GF-D8 (cell line): ENCODE data around the gene FPR1.
A peak's percentile ranks its signal among the peaks of the same experiment; 100 is the strongest.

Experiments
- DNase-seq: peaks from one replicate; lab custom pipeline; 2025; lab: John Stamatoyannopoulos, UW

The FPR1 gene

DNA sequence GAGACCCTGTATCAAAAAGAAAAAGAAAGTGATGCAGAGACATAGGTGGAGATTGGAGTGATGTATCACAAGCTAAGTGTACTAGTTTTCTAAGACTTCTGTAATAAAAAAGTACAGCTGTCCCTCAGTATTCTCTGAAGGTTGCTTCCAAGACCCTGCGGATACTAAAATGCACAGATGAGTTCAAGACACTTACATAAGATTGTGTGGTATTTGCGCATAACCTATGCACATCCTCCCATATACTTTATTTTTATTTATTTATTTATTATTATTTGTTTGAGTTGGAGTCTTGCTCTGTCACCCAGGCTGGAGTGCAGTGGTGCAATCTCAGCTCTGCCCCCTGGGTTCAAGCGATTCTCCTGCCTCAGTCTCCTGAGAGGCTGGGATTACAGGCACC, 14.3 kb downstream of the FPR1 start:
- no peak for DNase-seq

DNA sequence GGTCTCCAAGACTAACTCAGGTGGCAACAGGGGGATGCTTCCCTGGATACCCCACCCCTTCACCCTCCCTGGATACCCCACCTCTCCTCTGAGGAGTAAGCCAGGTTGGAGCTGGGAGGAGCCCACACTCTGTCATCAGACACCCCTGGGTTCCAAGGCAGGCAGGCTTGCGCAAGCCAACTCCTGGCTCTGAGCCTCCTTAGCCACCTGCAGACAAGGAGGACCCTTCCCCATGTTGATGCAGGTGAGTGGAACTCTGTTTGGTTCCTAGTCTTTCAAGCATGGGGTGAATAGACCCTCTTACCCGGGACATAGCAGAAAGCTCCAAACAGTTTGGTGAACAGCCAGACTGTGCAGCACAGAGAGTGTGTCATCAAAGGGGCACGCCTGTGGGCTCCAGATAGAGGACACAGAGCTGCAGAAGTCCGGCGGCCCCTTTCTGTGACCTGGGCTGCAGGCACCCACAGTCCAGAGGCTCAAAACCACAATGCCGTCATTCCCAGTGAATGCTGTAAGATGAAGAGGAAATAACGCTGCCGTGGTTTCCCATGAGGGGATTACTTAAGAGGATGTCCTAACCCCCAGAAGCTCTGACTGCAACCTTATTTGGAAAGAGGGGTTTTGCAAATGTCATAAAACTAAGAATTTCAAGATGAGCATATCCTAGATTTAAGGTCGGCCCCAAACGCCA, 15.8 kb downstream of the FPR1 start:
- DNase-seq: peak; percentile 84

- no peak for DNase-seq
Measured at GRCh38 chr19:51733742-51734522, 17.7 kb downstream of the FPR1 start.

- DNase-seq: no peak
Measured at GRCh38 chr19:51729781-51730180, 21.9 kb downstream of the FPR1 start.

- no peak for DNase-seq
Measured at GRCh38 chr19:51727349-51727880, 24.3 kb downstream of the FPR1 start.

GRCh38 chr19:51726049-51726448, 25.6 kb downstream of the FPR1 start:
- no peak for DNase-seq

DNA sequence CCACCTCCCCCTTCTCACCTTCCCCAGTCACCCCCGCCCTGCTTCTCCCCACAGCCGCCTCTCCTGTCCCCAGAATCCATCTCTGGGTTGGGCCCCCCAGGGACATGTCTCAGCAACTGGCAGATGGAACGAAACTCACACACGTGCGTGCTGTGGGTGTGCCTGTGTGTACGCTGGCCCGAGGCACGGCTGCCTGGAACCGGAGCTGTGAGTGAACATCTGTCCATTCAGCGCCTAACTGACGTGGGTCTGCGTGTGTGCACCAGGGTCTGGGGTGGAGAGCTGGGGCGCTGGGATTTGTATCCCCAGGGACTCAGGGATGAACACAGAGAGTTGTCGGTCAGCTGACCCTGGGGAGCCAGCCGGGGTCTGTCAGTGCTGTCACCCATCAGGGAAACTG, 27.1 kb downstream of the FPR1 start:
- no peak for DNase-seq

- DNase-seq: no peak
Measured at GRCh38 chr19:51722492-51722891, 29.2 kb downstream of the FPR1 start.

DNA sequence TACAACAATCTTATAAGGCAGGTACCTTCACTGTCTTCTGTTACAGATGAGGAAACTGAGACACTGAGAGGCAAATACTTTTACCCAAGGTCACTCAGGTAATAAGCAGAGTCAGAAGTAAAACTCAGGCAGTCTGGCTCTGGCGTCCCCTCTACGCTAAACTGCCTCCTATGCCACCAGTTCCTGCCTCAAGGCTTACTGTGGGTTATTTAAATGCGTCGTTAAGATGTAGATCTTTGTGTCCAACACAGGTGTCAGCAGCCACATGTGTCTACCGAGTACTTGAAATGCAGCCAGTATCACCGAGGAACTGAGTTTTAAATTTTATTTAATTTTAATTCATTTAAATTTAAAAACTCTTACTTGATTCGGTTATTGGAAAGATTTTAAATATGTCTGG, 29.8 kb downstream of the FPR1 start:
- DNase-seq: no peak

DNA sequence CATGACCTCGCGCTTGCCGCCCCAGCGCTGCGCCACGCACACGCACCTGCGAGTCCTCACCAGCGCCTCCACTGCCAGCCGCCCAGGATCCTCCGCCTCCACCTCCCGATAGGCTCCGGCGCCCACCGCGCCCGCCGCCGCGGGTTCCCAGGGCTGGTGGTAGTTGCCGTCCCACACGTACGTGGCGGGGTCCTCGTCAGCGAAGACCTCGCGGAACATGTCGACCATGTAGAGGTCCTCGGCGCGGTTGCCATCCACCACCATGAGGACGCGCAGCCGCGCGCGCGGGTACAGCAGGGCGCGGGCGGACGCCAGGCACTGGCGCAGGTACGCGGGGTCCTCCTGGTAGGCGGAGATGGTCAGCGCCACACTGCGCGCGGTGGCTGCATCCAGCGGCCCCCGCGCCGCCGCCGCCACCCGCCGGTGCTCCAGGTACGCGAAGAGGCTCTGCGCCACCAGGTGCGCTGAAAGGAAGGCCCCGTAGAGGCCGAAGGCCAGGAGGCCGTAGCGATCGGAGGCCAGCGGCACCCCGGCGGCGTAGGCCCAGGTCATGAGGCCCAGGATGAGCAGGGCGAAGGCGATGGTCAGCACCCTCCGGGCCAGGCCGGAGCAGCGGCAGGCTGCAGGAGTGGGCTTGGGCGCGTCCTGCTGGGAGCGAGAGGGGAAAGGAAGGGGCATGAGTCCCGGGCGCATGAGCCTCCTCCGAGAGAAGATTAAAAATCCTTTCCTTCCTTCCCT, 32.3 kb downstream of the FPR1 start:
- no peak for DNase-seq

GRCh38 chr19:51716925-51717324, 34.8 kb downstream of the FPR1 start:
- no peak for DNase-seq

DNA sequence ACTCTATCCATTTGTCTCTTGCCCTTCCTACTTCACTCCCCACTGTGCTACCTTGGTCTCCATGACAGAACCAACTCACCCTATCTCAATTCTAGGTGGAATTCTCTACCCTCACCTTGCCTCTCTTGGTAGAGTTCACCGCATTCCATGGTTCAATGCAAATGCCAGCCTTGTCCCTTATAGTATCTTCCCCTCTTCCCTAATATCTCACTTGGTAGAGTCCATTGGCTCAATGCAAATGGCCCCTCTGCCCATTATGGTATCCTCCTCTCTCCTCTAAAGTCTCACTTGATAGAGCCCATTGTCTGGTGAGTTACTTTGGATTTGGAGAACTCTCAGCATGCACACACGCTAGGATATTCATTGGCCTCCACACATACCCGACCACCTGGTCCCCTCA, 35.8 kb downstream of the FPR1 start:
- DNase-seq: no peak

DNA sequence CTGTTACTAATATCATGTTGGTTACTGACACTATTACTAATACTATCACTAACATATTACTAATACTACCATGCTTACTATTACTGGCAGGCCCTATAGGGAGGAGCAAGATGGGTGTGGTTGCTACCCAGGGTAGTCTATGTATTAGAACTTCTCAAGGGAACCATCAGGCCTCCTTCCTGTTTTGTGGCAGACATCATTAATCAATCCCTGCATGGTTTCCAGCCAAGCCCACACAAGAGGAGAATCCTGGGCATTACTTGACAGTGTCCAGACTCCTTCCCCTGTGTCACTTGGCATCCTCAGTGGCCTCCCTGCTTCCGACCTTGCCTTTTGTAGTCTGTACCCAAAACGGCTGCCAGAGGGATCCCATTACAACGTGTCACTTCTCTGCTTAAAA, 36.8 kb downstream of the FPR1 start:
- DNase-seq: no peak

- DNase-seq: no peak
Measured at GRCh38 chr19:51713319-51714285, 38.1 kb downstream of the FPR1 start.

DNA sequence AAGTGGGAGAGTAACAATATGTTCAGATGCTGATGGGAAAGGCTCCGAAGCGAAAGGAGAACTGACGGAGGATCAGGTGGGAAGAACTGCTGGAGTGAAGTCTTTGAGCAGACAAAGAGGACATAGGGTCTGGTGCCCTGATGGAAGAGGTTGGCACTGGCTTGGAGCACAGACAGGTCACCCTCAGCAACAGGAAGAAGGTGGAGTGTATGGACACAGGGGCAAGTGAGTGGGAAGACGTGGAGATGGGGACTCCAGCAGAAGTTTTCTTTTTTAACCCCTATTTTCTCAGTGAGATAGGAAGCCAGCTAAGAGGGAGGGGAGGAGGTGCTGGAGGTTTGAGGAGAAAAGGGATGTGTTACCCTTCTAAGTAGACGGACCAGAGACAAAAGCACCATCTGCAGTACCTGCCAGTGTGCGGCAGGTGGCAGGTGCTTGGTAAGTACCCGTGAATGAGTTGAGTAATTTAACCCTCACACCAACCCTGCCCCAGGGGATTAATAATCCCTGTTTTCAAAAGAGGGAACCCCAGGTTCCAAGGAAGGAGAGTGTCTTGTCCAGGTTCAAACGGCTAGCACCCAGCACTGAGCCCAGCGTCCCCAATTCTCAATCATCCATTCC, 39.1 kb downstream of the FPR1 start:
- DNase-seq: no peak

- no peak for DNase-seq
Measured at GRCh38 chr19:51711702-51712101, 40.0 kb downstream of the FPR1 start.

DNA sequence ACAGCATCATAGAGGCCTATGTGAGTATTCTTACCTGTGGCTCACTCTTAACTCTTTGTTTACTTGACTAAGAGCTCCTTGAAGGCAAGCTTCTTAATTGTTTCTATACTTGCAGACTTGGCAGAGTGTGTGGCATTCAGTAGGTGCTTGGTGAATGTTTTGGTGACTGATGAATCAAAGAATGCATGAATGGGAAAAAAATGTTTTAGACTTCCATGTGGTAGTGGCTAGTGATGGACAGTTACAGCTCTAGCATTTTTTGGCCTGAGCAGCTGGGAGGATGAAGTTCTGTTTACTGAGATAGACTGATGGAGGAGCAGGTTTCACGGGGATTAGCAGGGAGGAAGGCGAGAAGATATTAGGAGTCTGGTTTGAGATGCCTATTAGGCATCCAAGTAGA, 41.5 kb downstream of the FPR1 start:
- DNase-seq: no peak

DNA sequence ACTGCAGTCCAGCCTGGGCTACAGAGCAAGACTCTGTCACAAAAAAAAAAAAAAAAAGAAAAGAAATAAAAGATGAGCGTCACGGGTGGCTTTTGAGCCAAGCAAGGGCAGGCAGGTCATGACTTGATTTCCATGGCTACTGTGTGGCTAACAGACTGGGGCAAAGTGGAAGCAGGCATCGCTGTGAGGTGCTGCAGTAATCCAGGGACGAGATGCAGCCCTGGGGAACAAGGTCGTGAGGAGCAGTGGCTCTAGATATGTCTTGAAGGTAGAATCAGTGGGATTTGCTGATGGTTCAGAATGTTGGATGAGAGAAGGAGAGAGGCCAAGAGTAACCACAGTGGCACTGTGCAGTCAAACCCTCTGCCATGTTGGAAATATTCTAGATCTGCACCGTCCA, 42.1 kb downstream of the FPR1 start:
- no peak for DNase-seq

DNA sequence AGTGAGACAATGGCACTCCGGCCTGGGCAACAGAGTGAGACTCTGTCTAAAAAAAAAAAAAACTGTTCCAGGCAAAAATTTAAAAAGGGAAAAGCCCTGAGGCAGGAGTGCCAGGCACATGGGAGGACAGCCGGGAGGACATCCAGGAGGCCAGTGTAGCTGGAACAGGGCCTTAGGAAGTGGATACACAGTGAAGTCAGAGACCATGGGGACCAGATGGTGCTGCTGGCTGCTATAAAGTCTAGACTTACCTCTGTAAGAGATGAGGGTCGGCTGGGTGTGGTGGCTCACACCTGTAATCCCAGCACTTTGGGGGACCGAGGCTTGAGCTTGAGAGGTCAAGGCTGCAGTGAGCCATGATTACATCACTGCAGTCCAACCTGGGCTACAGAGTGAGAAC, 42.9 kb downstream of the FPR1 start:
- no peak for DNase-seq

DNA sequence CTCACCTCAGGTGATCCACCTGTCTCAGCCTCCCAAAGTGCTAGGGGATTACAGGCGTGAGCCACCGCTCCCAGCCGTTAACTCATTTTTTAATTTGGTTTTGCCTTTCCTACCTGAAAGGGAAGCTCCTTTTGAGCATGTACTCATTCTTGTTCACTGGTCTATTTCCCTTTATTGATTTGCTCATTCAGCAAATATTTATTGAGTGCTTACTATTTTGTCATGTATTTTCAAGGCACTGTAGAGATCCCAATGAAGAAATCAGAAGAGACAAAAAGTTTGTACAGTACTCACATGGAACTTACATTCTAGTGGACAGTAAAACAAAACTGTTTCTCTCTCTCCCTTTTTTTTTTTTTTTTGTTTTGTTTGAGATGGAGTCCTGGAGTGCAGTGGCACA, 44.8 kb downstream of the FPR1 start:
- DNase-seq: no peak

GRCh38 chr19:51706296-51706695, 45.4 kb downstream of the FPR1 start:
- DNase-seq: no peak
